Aorta (tissue), 5 donors: ENCODE measurements around the gene HMBS. TPM values are rescaled to one million over a fixed set of nuclear protein-coding genes. Genes with fewer than 3 reads are reported as not detected.
A peak's percentile ranks its signal among the peaks of the same experiment; 100 is the strongest.

ENCODE experiments used
- ATAC-seq: fragments of 200-7000 bp; cut with Tn5 transposase; one replicate; pipeline ENCODE4 v1.9.1; 2022; ENCODE audit warnings: moderate library complexity; ENCODE audit not compliant: low FRiP score
- DNase-seq, 2 donors: peaks; one replicate each; pipeline ENCODE4 v3.0.0-alpha.2; 2020
- H3K27ac ChIP-seq, 2 donors: one replicate each; pipeline ENCODE4 v1.5.1; 2013; ENCODE audit warnings: low read length in 2 of 2, mild to moderate bottlenecking in 2 of 2, moderate library complexity in 2 of 2, control low read depth in 1 of 2, inconsistent platforms in 1 of 2, low read depth in 1 of 2
- H3K27me3 ChIP-seq, 2 donors: one replicate each; pipeline ENCODE4 v1.6.1; 2013; ENCODE audit warnings: control low read depth in 1 of 2, low read length in 1 of 2, mild to moderate bottlenecking in 1 of 2, moderate library complexity in 1 of 2; ENCODE audit not compliant: insufficient read depth in 2 of 2, control insufficient read depth in 1 of 2
- H3K36me3 ChIP-seq, 2 donors: one replicate each; pipeline ENCODE4 v1.6.1; 2013; ENCODE audit warnings: control low read depth in 1 of 2, low read length in 1 of 2, mild to moderate bottlenecking in 1 of 2; ENCODE audit not compliant: insufficient read depth in 2 of 2, control insufficient read depth in 1 of 2
- H3K4me1 ChIP-seq, 2 donors: one replicate each; pipeline ENCODE4 v1.6.1; 2013; ENCODE audit warnings: low read length in 2 of 2, control low read depth in 1 of 2, mild to moderate bottlenecking in 1 of 2, moderate library complexity in 1 of 2; ENCODE audit not compliant: insufficient read depth in 2 of 2, control insufficient read depth in 1 of 2
- H3K4me3 ChIP-seq, 2 donors: one replicate each; pipeline ENCODE4 v1.5.1; 2013; ENCODE audit warnings: low read length in 2 of 2, control low read depth in 1 of 2, mild to moderate bottlenecking in 1 of 2
- H3K9me3 ChIP-seq: one replicate; pipeline ENCODE4 v1.6.1; 2013; ENCODE audit warnings: mild to moderate bottlenecking, low read length; ENCODE audit not compliant: control insufficient read depth
- WGBS, 2 donors: extraction: QIAGEN DNeasy Blood & Tissue Kit; methylation state at CpG; one replicate each; pipeline ENCODE4 v1.1.7; 2013; 5-methylcytosine and 5-hydroxymethylcytosine counted together
- intact Hi-C, 2 donors: fragments of 100-400 bp; cut with DNase I; formaldehyde crosslinking; loops; one replicate each; pipeline versions ENCODE4 v1.14.2 to v1.15.0; 2022
- polyA plus RNA-seq, 2 donors: library from polyadenylated mRNA; stranded (reverse); fragments of 200-250 nt; gene quantifications; one replicate each; pipeline ENCODE4 v1.2.3, GENCODE V29; 2013
- total RNA-seq, 2 donors: library from RNA; stranded (reverse); fragmentation: NEBNext Ultra II Directional; extraction: Animal tissue kit (Norgen Biotek cat#: 25700); gene quantifications; one replicate each; pipeline ENCODE4 v1.2.1, GENCODE V29; 2021
- donor health status: healthy with polysubstance abuse.
- donor health status: Bipolar disorder and iron deficiency.
- donor health status: DM: no; HTN: no; CAD: no.
- donor health status: DM: no; HTN: no; CAD: no.
- donor health status: DM: yes; HTN: yes; CAD: no.

Gene HMBS
- total and polyA plus RNA-seq, 4 donors: 4.4 to 9.2 (median 7.5) TPM

DNA sequence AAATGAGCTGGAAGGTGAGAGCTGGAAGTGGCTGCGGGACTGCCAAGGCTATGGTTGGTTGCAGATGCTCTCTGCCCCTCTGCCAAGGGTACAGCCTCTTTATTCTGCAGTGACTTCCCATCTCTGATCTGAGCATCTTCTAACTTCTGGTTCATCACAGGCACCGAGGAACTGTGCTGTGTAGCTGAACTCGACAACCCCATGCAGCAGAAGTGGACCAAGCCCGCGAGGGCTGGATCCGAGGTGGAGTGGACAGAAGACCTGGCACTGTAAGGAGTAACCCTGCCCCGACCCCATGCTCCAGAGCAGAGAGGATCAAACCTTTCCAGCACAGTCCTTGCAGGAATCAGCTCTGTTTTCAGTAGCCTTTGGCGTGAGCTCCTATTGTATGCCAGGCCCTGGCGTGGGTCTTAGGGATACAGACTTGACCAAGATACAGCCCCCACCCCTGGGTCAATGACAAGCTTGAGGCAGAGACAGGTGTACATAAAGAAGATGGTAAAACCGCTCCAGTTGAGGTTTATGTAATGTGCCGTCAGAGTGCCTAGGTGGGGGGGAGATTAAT lies 26.8 kb downstream of the HMBS start:
- Histone ChIP-seq H3K36me3 (peaks cover 0 to 8% of the 10 kb centered on the region in 2 donors), H3K4me1 (peaks cover 0 to 2% of the 10 kb centered on the region in 2 donors), H3K4me3 (no peak overlapping the region), H3K9me3 (no peaks in the 10 kb centered on the region), H3K27ac (no peak overlapping the region), H3K27me3 (no peaks in the 10 kb centered on the region)
- intact Hi-C loops: no loop called here
- DNase-seq: peak in 1 of 2 donors; percentile 35
- WGBS, 2 donors: 90 to 91% methylated on average over 11 of the region's 11 CpGs
- no peak for ATAC-seq

DNA sequence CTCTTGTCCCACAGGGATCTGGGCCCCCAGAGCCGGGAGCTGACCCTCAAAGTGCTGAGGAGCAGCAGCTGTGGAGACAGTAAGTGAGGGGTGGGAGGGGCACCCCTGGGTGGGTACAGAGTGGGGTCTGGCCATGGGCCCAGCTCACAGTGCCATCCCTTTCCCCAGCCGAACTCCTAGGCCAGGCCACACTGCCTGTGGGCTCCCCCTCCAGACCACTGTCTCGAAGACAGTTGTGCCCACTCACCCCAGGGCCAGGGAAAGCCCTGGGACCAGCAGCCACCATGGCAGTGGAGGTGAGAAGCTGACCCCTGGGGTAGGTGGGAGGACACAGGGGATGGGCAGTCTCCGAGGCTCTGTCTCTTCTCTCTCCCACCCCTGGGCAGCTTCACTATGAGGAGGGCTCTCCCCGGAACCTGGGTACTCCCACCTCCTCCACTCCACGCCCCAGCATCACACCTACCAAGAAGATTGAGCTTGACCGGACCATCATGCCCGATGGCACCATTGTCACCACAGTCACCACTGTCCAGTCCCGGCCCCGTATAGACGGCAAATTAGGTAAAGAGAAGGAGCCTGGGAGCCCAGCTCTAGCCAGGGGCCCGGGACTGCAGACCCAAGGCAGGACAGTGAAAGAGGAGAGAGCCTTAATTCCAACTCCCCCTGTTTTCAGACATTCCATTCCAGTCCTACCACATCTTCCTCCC lies 27.8 kb downstream of the HMBS start:
- H3K27me3 ChIP-seq: no peaks in the 10 kb centered on the region
- 86 to 92% methylated on average over 12 of the region's 12 CpGs for WGBS, 2 donors
- no peak overlapping the region for H3K27ac ChIP-seq
- H3K9me3 ChIP-seq: no peaks in the 10 kb centered on the region
- intact Hi-C loops: no loop called here
- ATAC-seq: no peak
- peak in 1 of 2 donors; percentile 40 for DNase-seq
- peaks cover 0 to 2% of the 10 kb centered on the region in 2 donors for H3K4me1 ChIP-seq
- peaks cover 0 to 8% of the 10 kb centered on the region in 2 donors for H3K36me3 ChIP-seq
- H3K4me3 ChIP-seq: no peak overlapping the region

DNA sequence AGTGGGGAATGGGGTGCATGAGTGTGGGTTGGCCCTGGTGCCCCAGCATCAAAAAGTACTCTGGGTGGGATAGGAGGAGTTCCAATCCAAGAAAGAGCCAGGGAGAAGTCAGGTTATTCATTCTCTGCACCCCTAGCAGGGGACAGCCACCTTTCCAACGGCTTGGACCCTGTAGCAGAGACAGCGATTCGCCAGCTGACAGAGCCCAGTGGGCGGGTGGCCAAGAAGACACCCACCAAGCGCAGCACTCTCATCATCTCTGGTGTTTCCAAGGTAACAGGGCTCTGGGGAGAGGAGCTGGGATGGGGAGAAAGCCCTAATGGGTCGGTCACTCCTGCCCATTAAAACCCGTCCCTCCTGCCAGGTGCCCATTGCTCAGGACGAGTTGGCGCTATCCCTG lies 29.0 kb downstream of the HMBS start:
- Histone ChIP-seq H3K9me3 (no peaks in the 10 kb centered on the region), H3K4me1 (peaks cover 0 to 2% of the 10 kb centered on the region in 2 donors), H3K27me3 (no peaks in the 10 kb centered on the region), H3K4me3 (no peak overlapping the region), H3K27ac (no peak overlapping the region), H3K36me3 (peaks cover 0 to 8% of the 10 kb centered on the region in 2 donors)
- 93 to 94% methylated on average over 9 of the region's 9 CpGs for WGBS, 2 donors
- DNase-seq (peak in 1 of 2 donors; percentile 25), ATAC-seq (no peak)
- intact Hi-C loops: no loop called here

DNA sequence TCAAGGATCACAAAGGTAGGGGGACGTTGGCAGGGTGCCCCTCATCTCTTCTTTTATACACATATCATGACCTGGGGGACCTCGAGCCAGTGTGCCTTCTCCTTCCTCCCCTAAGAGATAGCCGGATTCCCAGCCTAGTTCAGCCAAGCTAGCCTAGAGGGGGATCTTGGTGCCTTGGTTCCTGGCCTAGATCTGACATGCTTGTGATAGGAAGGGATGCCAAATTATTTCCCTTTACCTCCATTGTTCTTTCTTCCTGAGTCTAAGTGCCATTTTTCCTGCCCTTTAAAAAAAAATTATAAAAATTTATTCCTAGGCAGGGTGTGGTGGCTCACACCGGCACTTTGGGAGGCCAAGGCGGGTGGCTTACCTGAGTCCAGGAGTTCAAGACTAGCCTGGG lies 29.7 kb downstream of the HMBS start:
- no peaks in the 10 kb centered on the region for H3K4me1 ChIP-seq
- intact Hi-C loops: no loop called here
- ATAC-seq: no peak
- H3K27ac ChIP-seq: no peak overlapping the region
- 91 to 95% methylated on average over 5 of the region's 5 CpGs for WGBS, 2 donors
- no peak overlapping the region for H3K4me3 ChIP-seq
- DNase-seq: no peak
- H3K27me3 ChIP-seq: no peaks in the 10 kb centered on the region
- peaks cover 0 to 8% of the 10 kb centered on the region in 2 donors for H3K36me3 ChIP-seq
- no peaks in the 10 kb centered on the region for H3K9me3 ChIP-seq

DNA sequence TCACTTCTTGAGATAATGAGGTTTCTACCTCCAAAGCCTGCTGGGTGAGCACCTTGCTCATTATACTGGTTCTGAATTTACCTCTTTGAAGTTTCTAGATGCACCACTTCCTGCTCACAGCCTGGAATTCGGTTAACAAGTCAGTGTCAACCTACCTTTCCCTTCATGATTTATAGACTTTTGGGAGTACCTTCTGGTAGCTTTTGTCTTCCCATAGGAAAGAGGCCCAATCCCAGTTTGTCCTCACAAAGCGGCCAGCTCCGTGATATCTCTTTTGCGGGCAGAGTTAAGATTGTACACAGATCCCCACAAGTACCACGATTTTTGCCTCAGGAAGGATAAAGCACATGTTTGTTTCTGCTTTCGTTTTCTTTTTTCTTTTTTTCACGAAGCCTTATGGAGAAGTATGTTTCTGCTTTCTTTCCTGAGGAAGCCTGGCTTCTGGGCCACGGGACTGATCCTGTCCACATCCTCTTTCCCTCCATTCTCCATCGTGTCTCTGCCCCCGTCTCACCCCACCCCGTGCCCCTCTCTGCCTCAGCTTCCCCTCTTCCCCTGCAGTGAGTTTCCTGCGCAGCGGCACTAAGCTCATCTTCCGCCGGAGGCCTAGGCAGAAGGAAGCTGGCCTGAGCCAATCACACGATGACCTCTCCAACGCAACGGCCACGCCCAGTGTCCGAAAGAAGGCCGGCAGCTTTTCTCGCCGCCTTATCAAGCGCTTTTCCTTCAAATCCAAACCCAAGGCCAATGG lies 31.0 kb downstream of the HMBS start:
- intact Hi-C loops: no loop called here

DNA sequence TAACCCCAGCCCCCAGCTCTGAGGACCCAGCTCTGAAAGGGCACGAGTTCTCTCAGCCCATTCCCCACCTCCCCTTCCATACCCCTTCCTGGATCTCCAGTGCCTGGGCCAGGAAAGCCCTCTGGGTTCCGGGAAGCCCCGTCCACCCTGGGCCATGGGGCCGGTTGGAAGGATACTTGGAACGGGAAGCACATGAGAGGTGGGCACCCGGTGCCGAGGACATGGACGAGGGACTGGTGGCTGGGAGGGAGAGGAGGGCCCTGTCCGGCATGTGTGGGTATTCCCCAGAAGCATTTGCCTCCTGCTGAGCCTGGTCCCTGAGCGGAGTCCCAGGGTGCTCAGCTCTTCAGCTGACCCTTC lies 31.5 kb downstream of the HMBS start:
- Histone ChIP-seq H3K9me3 (no peaks in the 10 kb centered on the region), H3K36me3 (peaks cover 0 to 6% of the 10 kb centered on the region in 2 donors), H3K4me1 (no peaks in the 10 kb centered on the region), H3K27ac (no peak overlapping the region), H3K4me3 (no peak overlapping the region), H3K27me3 (no peaks in the 10 kb centered on the region)
- intact Hi-C loops: no loop called here
- no peak for DNase-seq
- ATAC-seq: no peak
- WGBS, 2 donors: 76 to 84% methylated on average over 10 of the region's 10 CpGs

More for the DNA sequence above, 31.0 kb downstream of the HMBS start:
- 67 to 71% methylated on average over 24 of the region's 24 CpGs for WGBS, 2 donors
- no peak overlapping the region for H3K27ac ChIP-seq
- no peaks in the 10 kb centered on the region for H3K27me3 ChIP-seq
- ATAC-seq: peak; percentile 58
- no peak overlapping the region for H3K4me3 ChIP-seq
- no peaks in the 10 kb centered on the region for H3K9me3 ChIP-seq
- H3K4me1 ChIP-seq: no peaks in the 10 kb centered on the region
- peaks cover 0 to 8% of the 10 kb centered on the region in 2 donors for H3K36me3 ChIP-seq
- DNase-seq: peak in 1 of 2 donors; percentile 83

DNA sequence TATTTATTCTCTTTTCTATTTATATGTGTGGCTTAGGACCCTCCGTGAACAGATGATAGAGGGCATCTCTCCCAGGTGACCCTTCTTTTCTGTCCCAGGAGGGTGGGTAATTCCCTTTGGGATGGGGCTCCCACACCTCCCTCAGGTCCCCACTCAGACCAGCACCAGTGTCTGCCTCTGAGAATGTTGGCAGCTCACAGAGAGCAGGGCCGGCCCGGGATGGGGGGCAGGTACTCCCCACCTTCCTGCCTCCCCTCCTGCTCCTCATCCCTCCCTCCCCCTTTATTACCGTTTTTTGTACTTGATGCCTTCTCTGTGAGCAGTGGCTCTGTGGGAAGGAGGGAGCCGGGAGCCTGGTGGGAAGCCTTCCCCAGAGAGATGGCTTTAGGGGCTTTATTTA lies 31.9 kb downstream of the HMBS start:
- Histone ChIP-seq H3K27ac (no peak overlapping the region), H3K27me3 (no peaks in the 10 kb centered on the region), H3K36me3 (peaks cover 0 to 4% of the 10 kb centered on the region in 2 donors), H3K9me3 (no peaks in the 10 kb centered on the region), H3K4me3 (no peak overlapping the region), H3K4me1 (no peaks in the 10 kb centered on the region)
- 55 to 70% methylated on average over 5 of the region's 5 CpGs for WGBS, 2 donors
- ATAC-seq: no peak
- intact Hi-C loops: no loop called here
- no peak for DNase-seq

DNA sequence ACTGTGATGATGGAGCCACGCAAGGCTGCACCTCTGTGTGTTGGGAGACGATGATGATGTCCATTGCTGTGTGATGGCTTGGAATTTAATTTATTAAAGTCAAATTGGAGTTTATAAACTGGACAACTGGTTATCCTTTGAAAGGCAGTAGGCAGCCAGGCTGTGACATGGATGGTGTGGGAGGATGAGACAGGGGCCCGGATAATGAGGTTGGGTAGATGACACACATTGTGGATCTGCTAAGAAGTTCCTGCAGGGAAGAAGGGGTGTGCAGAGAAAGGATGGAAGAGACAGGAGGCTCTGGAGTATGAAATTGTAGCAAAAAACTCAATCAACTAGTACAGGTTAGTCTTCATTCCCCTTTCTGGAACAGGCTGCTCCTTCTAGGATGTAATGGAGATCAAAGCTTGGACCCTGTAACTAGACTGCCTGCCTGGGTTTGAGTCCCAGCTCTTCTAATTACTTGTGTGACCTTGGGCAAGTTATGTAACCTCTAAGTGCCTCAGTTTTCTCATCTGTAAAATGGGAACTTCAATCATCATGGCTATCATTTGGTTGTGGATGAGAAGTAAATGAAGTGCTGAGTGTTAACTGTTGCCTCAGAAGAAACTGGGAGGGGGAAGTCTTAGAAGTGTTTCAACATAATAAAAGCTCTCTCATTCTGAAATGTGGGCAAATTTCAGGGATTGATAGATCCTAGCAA lies 32.5 kb downstream of the HMBS start:
- Histone ChIP-seq H3K4me1 (no peaks in the 10 kb centered on the region), H3K4me3 (no peak overlapping the region), H3K36me3 (peaks cover 0 to 4% of the 10 kb centered on the region in 2 donors), H3K27me3 (no peaks in the 10 kb centered on the region), H3K27ac (no peak overlapping the region), H3K9me3 (no peaks in the 10 kb centered on the region)
- no peak for DNase-seq
- intact Hi-C loops: no loop called here
- ATAC-seq: no peak
- WGBS, 2 donors: 88 to 95% methylated on average over 3 of the region's 3 CpGs
